K562 (cell line): ENCODE results near the gene HSPB1. TPM values are rescaled to one million over a fixed set of nuclear protein-coding genes. Genes with fewer than 3 reads are reported as not detected.

Experiments used
- ARID1B ChIP-seq: fragments of 450-650 bp; IDR thresholded peaks from 2 replicates; pipeline ENCODE4 v1.6.1; 2016; ENCODE audit warnings: antibody characterized with exemption, mild to moderate bottlenecking, inconsistent platforms
- BRCA1 ChIP-seq, 2 experiments: fragments of 450-650 bp in 1 of 2; sonication (generic) in 1 of 2; formaldehyde crosslinking in 1 of 2; IDR thresholded peaks; 2 replicates each; pipeline versions ENCODE4 v1.5.0 to v1.6.1; 2017 to 2020; ENCODE audit warnings: mild to moderate bottlenecking in 1 of 2, missing genetic modification reagents in 1 of 2
- CBFB ChIP-seq: sonication (generic); formaldehyde crosslinking; IDR thresholded peaks from 2 replicates; pipeline ENCODE4 v1.4.0; 2020; ENCODE audit warnings: mild to moderate bottlenecking, missing genetic modification reagents
- CTBP1 ChIP-seq: fragments of 450-650 bp; IDR thresholded peaks from 2 replicates; pipeline ENCODE4 v1.6.1; 2016; ENCODE audit warnings: borderline replicate concordance
- DACH1 ChIP-seq: fragments of 450-650 bp; IDR thresholded peaks from 2 replicates; pipeline ENCODE4 v1.6.1; 2018; ENCODE audit not compliant: partially characterized antibody
- E2F4 ChIP-seq: sonication (generic); formaldehyde crosslinking; IDR thresholded peaks from 2 replicates; pipeline ENCODE4 v1.8.0; 2022; ENCODE audit warnings: mild to moderate bottlenecking, low read depth, missing genetic modification reagents
- FOXJ2 ChIP-seq: fragments of 200-800 bp; sonication (Bioruptor generic); IDR thresholded peaks from 2 replicates; pipeline ENCODE4 v1.6.1; 2016; ENCODE audit warnings: missing genetic modification characterization, missing compliant biosample characterization
- HDAC2 ChIP-seq: fragments of 450-650 bp; IDR thresholded peaks from 2 replicates; pipeline ENCODE4 v1.6.1; 2016; ENCODE audit warnings: mild to moderate bottlenecking
- LARP7 ChIP-seq: fragments of 450-650 bp; IDR thresholded peaks from 2 replicates; pipeline ENCODE4 v1.6.1; 2016
- MEF2D ChIP-seq: conservative IDR thresholded peaks from 2 replicates; pipeline ENCODE4 v1.6.1; 2016; ENCODE audit warnings: low read depth, missing genetic modification characterization, missing compliant biosample characterization
- NFE2 ChIP-seq: IDR thresholded peaks from 2 replicates; pipeline ENCODE4 v1.6.1; 2014; ENCODE audit warnings: antibody characterized with exemption, low read depth
- PHF20 ChIP-seq: fragments of 450-650 bp; IDR thresholded peaks from 2 replicates; pipeline ENCODE4 v1.6.1; 2018; ENCODE audit not compliant: partially characterized antibody
- POLR2AphosphoS2 ChIP-seq: IDR thresholded peaks from 2 replicates; pipeline ENCODE4 v1.6.1; 2012; ENCODE audit warnings: low read length, improper control_type of control experiment
- PRMT5 ChIP-seq: sonication (generic); formaldehyde crosslinking; IDR thresholded peaks from 2 replicates; pipeline ENCODE4 v1.5.0; 2020; ENCODE audit warnings: missing genetic modification reagents
- SFPQ ChIP-seq: fragments of 200-400 bp; formaldehyde crosslinking; IDR thresholded peaks from 2 replicates; pipeline ENCODE4 v1.6.1; 2017; ENCODE audit warnings: mild to moderate bottlenecking, low read depth, low read length, moderate library complexity
- TAF1 ChIP-seq: IDR thresholded peaks from 2 replicates; pipeline ENCODE4 v1.6.1; 2011; ENCODE audit warnings: mild to moderate bottlenecking, low read length, moderate library complexity; ENCODE audit not compliant: insufficient read depth, control insufficient read depth, severe bottlenecking; ENCODE audit errors: extremely low read depth
- TAF7 ChIP-seq: fragments of 450-650 bp; IDR thresholded peaks from 2 replicates; pipeline ENCODE4 v1.6.1; 2016; ENCODE audit warnings: missing genetic modification characterization, missing compliant biosample characterization
- TCF7 ChIP-seq: sonication (generic); IDR thresholded peaks from 2 replicates; pipeline ENCODE4 v1.6.1; 2016; ENCODE audit warnings: antibody characterized with exemption, borderline replicate concordance
- VEZF1 ChIP-seq: fragments of 200-800 bp; sonication (Bioruptor generic); IDR thresholded peaks from 2 replicates; pipeline ENCODE4 v1.6.1; 2017; ENCODE audit warnings: missing genetic modification characterization, missing compliant biosample characterization
- XRCC5 ChIP-seq: fragments of 200-400 bp; formaldehyde crosslinking; IDR thresholded peaks from 2 replicates; pipeline ENCODE4 v1.6.1; 2017; ENCODE audit warnings: low read depth, mild to moderate bottlenecking, low read length
- ZBTB5 ChIP-seq: fragments of 450-650 bp; IDR thresholded peaks from 2 replicates; pipeline ENCODE4 v1.6.1; 2017; ENCODE audit warnings: antibody characterized with exemption
- ZNF174 ChIP-seq: fragments of 250-450 bp; sonication (Bioruptor Pico); IDR thresholded peaks from 2 replicates; pipeline ENCODE4 v1.4.0; 2020; ENCODE audit warnings: mild to moderate bottlenecking
- ZNF57 ChIP-seq: fragments of 450-650 bp; formaldehyde crosslinking; IDR thresholded peaks from 2 replicates; pipeline ENCODE4 v1.4.0; 2020; ENCODE audit warnings: mild to moderate bottlenecking, moderate library complexity
- polyA plus RNA-seq, 8 experiments: library from polyadenylated mRNA; depleted of rRNA in 4 of 8; stranded (reverse) in 5 of 8; unstranded in 3 of 8; fragments of >200 nt; fragmentation: Nextera tagmentation in 2 of 8; fragmentation: Illumina TruSeq in 1 of 8; extraction: Ambion mirVana in 2 of 8; extraction: Trizol in 1 of 8; gene quantifications; 2 replicates each; pipeline versions ENCODE4 v1.2.1 to v1.2.3, GENCODE V29; 2011 to 2014; ENCODE audit warnings: inconsistent platforms in 1 of 8, missing spikeins in 1 of 8
- total RNA-seq, 7 experiments: library from RNA; depleted of rRNA in 6 of 7; stranded (reverse); fragments of >200 nt in 6 of 7; fragmentation: Illumina TruSeq in 2 of 7; extraction: Trizol in 2 of 7; gene quantifications; 2 replicates each; pipeline versions ENCODE4 v1.2.1 to v1.2.3, GENCODE V29; 2011 to 2021; ENCODE audit warnings: low replicate concordance in 1 of 7

HSPB1 gene
- total and polyA plus RNA-seq, 9 of the 15 experiments (the other 6 are each of a cell fraction or from before 2014, with no cell fraction given): 27.1 to 522 (median 138) TPM

- peak; percentile 80 for TF ChIP-seq VEZF1 (CRISPR knock-in tag)
- TF ChIP-seq TCF7: peak; percentile 44; the same call in 1 of the 2 replicates
- peak; percentile 66 for TF ChIP-seq CBFB (CRISPR knock-in tag)
- peak; percentile 31 for TF ChIP-seq TAF1
- TF ChIP-seq SFPQ: no peak
- TF ChIP-seq ZNF174 (CRISPR knock-in tag): no peak
- no peak for TF ChIP-seq FOXJ2
- TF ChIP-seq PHF20: no peak
- no peak for TF ChIP-seq LARP7
- peak; percentile 36; the same call in 1 of the 2 replicates for TF ChIP-seq NFE2
- TF ChIP-seq ZNF57 (CRISPR knock-in tag): no peak
- TF ChIP-seq BRCA1 (IDR thresholded peaks at IDR 0.05): no peak
- no peak for TF ChIP-seq BRCA1 (CRISPR knock-in tag; IDR thresholded peaks at IDR 0.05)
- TF ChIP-seq PRMT5 (CRISPR knock-in tag): no peak
- TF ChIP-seq E2F4 (CRISPR knock-in tag): no peak
- no peak for TF ChIP-seq TAF7 (tag)
- no peak; the same call in 1 of the 2 replicates for TF ChIP-seq MEF2D (tag)
- peak; percentile 98 for TF ChIP-seq CTBP1
- TF ChIP-seq DACH1: no peak
- no peak for TF ChIP-seq POLR2AphosphoS2
- peak; percentile 92 for TF ChIP-seq HDAC2
- TF ChIP-seq XRCC5: peak; percentile 98
- no peak for TF ChIP-seq ZBTB5
- TF ChIP-seq ARID1B: peak; percentile 89
Observed at GRCh38 chr7:76291351-76292212, 10.9 kb upstream of the HSPB1 start (continued).
